ENCODE measurements around the gene PVRIG. TPM values are rescaled to one million over a fixed set of nuclear protein-coding genes. Genes with fewer than 3 reads are reported as not detected.
"Not testable (repeated sequence)": the region's sequence is repeated elsewhere in the genome, so short reads cannot be mapped to it uniquely, and the experiment has no call there.

The PVRIG gene
- total RNA-seq, 2 donors from 2014 or later = 0.78 to 4.0 TPM

DNA sequence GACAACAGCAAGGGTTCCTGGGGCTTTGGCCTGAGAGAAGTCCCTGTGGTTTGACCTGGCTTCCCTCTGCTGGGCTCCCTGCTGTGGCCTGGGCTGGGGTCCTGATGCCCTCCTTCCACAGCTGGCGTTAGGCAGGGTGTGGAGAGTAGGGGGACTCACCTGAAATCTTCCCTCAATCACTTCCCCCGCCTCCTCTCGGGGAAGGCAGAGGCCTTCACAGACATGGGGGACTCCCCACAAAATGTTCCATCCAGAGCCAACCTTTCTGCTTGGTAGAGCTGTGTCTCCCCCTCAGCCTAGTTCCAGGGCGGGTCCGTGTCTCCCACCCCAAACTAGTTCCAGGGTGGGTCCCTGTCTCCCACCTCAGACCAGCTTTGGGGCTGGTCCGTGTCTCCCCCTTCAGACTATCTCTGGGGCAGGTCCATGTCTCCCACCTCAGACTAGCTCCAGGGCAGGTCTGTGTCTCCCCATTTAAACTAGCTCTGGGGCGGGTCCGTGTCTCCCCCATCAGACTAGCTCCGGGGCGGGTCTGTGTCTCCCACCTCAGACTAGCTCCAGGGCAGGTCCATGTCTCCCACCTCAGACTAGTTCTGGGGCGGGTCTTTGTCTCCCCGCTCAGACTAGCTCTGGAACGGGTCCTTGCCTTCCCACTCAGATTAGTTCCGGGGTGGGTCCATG is 2.2 kb downstream of the PVRIG start:
- intact Hi-C loops (cut with DNase I) = no loop called here
- 81 to 86% methylated on average over 11 to 14 of the region's 14 CpGs for WGBS, 2 donors
- ATAC-seq = no peak
- DNase-seq = no peak
- no peaks in the 10 kb centered on the region for H3K27me3 ChIP-seq
- H3K27ac ChIP-seq = peak overlapping the region in 2 of 4 donors; percentile 11 to 30
- TF ChIP-seq CTCF (IDR thresholded peaks at IDR 0.05) = no peak
- no peak for TF ChIP-seq POLR2A (IDR thresholded peaks at IDR 0.05)
- peaks cover 0 to 3% of the 10 kb centered on the region in 2 donors for H3K36me3 ChIP-seq (replicated peaks in 1 of 2; ENCODE audit: insufficient read depth in 1 of 2, low read depth in 2 of 2)
- no peaks in the 10 kb centered on the region for H3K9me3 ChIP-seq
- no peaks in the 10 kb centered on the region for H3K4me1 ChIP-seq
- H3K4me3 ChIP-seq = no peak overlapping the region

GRCh38 chr7:100222445-100223132 is 2.8 kb downstream of the PVRIG start:
- ATAC-seq (no peak), DNase-seq (no peak)
- Histone ChIP-seq H3K4me1 (no peaks in the 10 kb centered on the region), H3K27ac (no peak overlapping the region), H3K9me3 (no peaks in the 10 kb centered on the region), H3K36me3 (replicated peaks in 1 of 2; ENCODE audit: insufficient read depth in 1 of 2, low read depth in 2 of 2) (peaks cover 0 to 3% of the 10 kb centered on the region in 2 donors), H3K27me3 (no peaks in the 10 kb centered on the region), H3K4me3 (no peak overlapping the region)
- intact Hi-C loops (cut with DNase I) = no loop called here
- 90 to 100% methylated on average over 2 to 13 of the region's 13 CpGs for WGBS, 2 donors
- TF ChIP-seq POLR2A (IDR thresholded peaks at IDR 0.05) (no peak), CTCF (IDR thresholded peaks at IDR 0.05) (no peak)

DNA sequence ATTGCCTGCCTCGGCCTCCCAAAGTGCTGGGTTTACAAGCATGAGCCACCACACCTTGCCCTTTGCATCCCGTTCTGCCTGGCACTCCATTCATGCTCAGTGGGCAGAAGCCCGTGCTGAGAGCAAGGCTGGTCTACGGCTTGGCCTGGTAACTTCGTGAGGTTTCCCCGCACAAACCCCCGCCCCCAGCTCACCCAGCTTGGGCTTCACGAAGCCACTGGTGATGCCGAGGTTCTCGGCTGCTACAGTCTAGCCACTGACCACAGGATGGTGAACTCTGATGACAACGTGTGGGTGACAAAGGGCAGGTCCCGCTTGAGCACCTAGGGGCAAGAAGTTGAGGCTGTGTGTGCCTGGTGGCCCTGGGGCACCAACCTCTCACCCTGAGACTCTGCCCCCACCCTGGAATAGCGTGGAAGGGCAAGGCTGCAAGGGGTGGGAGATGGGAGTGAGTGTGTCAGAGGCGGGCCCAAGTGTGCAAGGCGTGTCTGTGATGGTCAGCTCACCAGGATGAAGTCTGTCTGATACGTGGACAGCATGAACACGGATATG is 3.7 kb downstream of the PVRIG start:
- H3K27me3 ChIP-seq; H3K4me3 ChIP-seq; intact Hi-C loops (cut with DNase I); H3K4me1 ChIP-seq; H3K9me3 ChIP-seq; DNase-seq; ATAC-seq; H3K27ac ChIP-seq; H3K36me3 ChIP-seq (replicated peaks in 1 of 2; ENCODE audit: insufficient read depth in 1 of 2, low read depth in 2 of 2): not testable (repeated sequence)
- WGBS, 2 donors = 90 to 100% methylated on average over 3 to 15 of the region's 17 CpGs

GRCh38 chr7:100224891-100225290 is 5.1 kb downstream of the PVRIG start:
- intact Hi-C loops (cut with DNase I); ATAC-seq; H3K4me3 ChIP-seq; H3K9me3 ChIP-seq; DNase-seq; H3K36me3 ChIP-seq (replicated peaks in 1 of 2; ENCODE audit: insufficient read depth in 1 of 2, low read depth in 2 of 2); H3K27me3 ChIP-seq; H3K27ac ChIP-seq; H3K4me1 ChIP-seq: not testable (repeated sequence)
- WGBS, 2 donors = 84 to 88% methylated on average over 6 of the region's 6 CpGs

GRCh38 chr7:100234660-100235317 is 15.0 kb downstream of the PVRIG start:
- ATAC-seq; H3K4me3 ChIP-seq; H3K27ac ChIP-seq; H3K27me3 ChIP-seq; H3K4me1 ChIP-seq; DNase-seq; H3K36me3 ChIP-seq (replicated peaks in 1 of 2; ENCODE audit: insufficient read depth in 1 of 2, low read depth in 2 of 2); intact Hi-C loops (cut with DNase I); H3K9me3 ChIP-seq: not testable (repeated sequence)
- WGBS, 2 donors = 73 to 81% methylated on average over 8 of the region's 8 CpGs

- WGBS, 2 donors = 93 to 100% methylated on average over 7 of the region's 7 CpGs
- peaks cover 11% of the 10 kb centered on the region for H3K4me1 ChIP-seq
- H3K36me3 ChIP-seq (replicated peaks in 1 of 2; ENCODE audit: insufficient read depth in 1 of 2, low read depth in 2 of 2); intact Hi-C loops (cut with DNase I); H3K9me3 ChIP-seq; H3K4me3 ChIP-seq; ATAC-seq; DNase-seq; H3K27ac ChIP-seq; H3K27me3 ChIP-seq: not testable (repeated sequence)
Observed at GRCh38 chr7:100239975-100240374, 20.2 kb downstream of the PVRIG start.

- DNase-seq; H3K9me3 ChIP-seq; ATAC-seq; H3K27me3 ChIP-seq; intact Hi-C loops (cut with DNase I); H3K36me3 ChIP-seq (replicated peaks in 1 of 2; ENCODE audit: insufficient read depth in 1 of 2, low read depth in 2 of 2); H3K4me3 ChIP-seq; H3K27ac ChIP-seq: not testable (repeated sequence)
- 70 to 83% methylated on average over 2 to 10 of the region's 12 CpGs for WGBS, 2 donors
- H3K4me1 ChIP-seq = peaks cover 24% of the 10 kb centered on the region
Observed at GRCh38 chr7:100243385-100243784, 23.6 kb downstream of the PVRIG start.

GRCh38 chr7:100244988-100245605 is 25.3 kb downstream of the PVRIG start:
- intact Hi-C loops (cut with DNase I); H3K36me3 ChIP-seq (replicated peaks in 1 of 2; ENCODE audit: insufficient read depth in 1 of 2, low read depth in 2 of 2); H3K27ac ChIP-seq; DNase-seq; ATAC-seq; H3K27me3 ChIP-seq; H3K9me3 ChIP-seq; H3K4me3 ChIP-seq: not testable (repeated sequence)
- H3K4me1 ChIP-seq = peaks cover 24% of the 10 kb centered on the region
- WGBS, 2 donors = 79 to 80% methylated on average over 7 to 8 of the region's 9 CpGs

DNA sequence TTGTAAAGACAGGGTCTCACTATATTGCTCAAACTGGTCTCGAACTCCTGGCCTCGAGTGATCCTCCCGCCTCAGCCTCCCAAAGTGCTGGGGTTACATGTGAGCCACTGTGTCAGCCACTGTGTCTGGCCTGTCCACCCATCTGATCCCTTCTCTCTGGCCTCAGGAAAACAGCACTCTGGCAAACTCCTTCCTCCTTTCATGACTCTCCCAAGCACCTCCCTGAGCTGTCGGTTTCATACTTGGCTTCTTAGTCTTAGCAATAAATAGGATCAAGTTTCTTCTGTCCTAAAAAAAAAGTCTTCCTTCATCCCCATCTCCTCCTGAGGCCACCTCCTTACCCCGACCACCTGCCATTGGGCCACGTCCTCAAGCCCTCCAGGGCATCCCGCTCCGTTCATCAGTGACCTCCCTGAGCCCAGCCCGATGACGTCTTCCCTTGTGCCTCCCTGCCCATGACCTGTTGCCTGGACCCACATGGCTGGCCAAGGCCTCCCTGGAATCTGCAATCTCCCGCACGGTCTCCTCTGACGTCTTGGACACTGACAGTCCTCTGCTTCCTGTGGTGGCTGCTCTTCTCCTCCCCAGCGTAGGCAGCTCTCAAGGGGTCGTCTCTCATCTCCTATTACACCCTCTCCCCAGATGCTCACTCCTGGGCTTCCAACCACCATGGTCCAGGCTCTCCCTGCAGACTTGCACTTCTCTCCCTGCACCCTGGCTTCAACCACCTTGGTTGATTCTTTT is 26.5 kb downstream of the PVRIG start:
- H3K27ac ChIP-seq; H3K4me3 ChIP-seq; H3K36me3 ChIP-seq (replicated peaks in 1 of 2; ENCODE audit: insufficient read depth in 1 of 2, low read depth in 2 of 2); intact Hi-C loops (cut with DNase I); H3K9me3 ChIP-seq; H3K27me3 ChIP-seq; DNase-seq: not testable (repeated sequence)
- H3K4me1 ChIP-seq = peaks cover 17% of the 10 kb centered on the region
- peak; percentile 18 for ATAC-seq
- 84 to 92% methylated on average over 15 of the region's 15 CpGs for WGBS, 2 donors

All from body of pancreas (tissue), 4 donors.